Transverse colon (tissue), 4 donors: ENCODE results near the gene BRD3OS.

Experiments
- EP300 ChIP-seq: sonication (generic); formaldehyde crosslinking; IDR thresholded peaks from one replicate; pipeline ENCODE4 v1.6.1; 2017; ENCODE audit warnings: antibody characterized with exemption, low read depth
- POLR2A ChIP-seq: fragments of 450-650 bp; IDR thresholded peaks from one replicate; pipeline ENCODE4 v1.6.1; 2016; ENCODE audit warnings: antibody characterized with exemption, mild to moderate bottlenecking, moderate library complexity
- POLR2AphosphoS5 ChIP-seq, 3 donors: sonication (generic); formaldehyde crosslinking; IDR thresholded peaks; one replicate each; pipeline ENCODE4 v1.6.1; 2016; ENCODE audit warnings: antibody characterized with exemption in 3 of 3
- TF ChIP-seq, protein P1 (sequence below), 5 experiments: fragments of 200-600 bp in 3 of 5; fragments of 450-650 bp in 2 of 5; sonication (generic) in 3 of 5; IDR thresholded peaks; 1 replicate in 2 of 5; 2 replicates in 3 of 5; pipeline ENCODE4 v1.5.1; 2016 to 2017; ENCODE audit warnings: antibody characterized with exemption in 5 of 5, inconsistent platforms in 3 of 5, mild to moderate bottlenecking in 2 of 5, moderate library complexity in 1 of 5

DNA sequence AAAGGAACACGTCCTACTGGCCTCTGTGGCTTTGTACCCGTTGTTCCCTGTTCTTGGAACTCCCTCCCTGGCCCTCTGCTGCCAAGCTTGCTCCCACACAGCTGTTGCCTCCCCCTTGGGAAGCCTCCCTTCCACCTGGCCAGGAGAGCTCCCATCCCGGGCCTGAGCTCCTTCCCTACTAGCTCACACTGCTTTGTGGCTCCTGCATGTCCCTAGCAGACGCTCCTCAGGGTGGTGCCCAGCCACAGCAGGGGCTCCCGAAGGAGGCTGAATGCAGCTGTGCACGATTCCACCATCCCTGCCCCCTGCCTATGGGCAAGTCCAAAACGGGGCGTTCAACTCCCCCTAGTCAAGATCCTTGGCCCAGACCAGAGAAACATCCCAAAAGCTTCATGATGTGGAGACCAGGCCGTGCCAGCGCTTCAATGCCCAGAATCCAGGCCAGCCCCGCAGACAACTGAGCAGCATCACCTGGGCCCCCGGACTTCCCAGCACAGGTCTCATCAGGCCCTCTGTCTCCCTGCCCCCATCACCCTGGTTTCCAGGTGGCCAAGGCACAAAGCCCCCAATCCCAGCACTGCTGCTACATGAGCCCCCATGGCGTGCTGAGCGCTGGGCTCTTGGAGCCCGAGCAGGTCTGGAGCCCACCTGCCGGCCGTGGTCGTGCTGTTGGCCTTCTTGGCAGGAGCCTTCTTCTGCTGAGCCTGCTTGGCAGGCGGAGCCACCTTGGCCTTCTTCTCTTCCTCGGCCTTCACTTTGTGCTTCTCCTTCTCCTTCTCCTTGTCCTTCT lies 14.3 kb downstream of the BRD3OS start:
- TF ChIP-seq, protein P1, sequence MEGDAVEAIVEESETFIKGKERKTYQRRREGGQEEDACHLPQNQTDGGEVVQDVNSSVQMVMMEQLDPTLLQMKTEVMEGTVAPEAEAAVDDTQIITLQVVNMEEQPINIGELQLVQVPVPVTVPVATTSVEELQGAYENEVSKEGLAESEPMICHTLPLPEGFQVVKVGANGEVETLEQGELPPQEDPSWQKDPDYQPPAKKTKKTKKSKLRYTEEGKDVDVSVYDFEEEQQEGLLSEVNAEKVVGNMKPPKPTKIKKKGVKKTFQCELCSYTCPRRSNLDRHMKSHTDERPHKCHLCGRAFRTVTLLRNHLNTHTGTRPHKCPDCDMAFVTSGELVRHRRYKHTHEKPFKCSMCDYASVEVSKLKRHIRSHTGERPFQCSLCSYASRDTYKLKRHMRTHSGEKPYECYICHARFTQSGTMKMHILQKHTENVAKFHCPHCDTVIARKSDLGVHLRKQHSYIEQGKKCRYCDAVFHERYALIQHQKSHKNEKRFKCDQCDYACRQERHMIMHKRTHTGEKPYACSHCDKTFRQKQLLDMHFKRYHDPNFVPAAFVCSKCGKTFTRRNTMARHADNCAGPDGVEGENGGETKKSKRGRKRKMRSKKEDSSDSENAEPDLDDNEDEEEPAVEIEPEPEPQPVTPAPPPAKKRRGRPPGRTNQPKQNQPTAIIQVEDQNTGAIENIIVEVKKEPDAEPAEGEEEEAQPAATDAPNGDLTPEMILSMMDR (IDR thresholded peaks at IDR 0.05), result no peak
- no peak for TF ChIP-seq POLR2A
- no peak for TF ChIP-seq POLR2AphosphoS5 (IDR thresholded peaks at IDR 0.05)
- TF ChIP-seq EP300, result no peak
